Small intestine (tissue), 7 donors: ENCODE results near the gene RNF215. TPM values are rescaled to one million over a fixed set of nuclear protein-coding genes. Genes with fewer than 3 reads are reported as not detected.
"Not testable (repeated sequence)": the region's sequence is repeated elsewhere in the genome, so short reads cannot be mapped to it uniquely, and the experiment has no call there.

ENCODE experiments used
- DNase-seq, 2 donors: peaks; one replicate each; pipeline versions ENCODE4 v3.0.0 to v3.0.0-alpha.2; 2013
- FAIRE-seq: peaks from 2 replicates; lab custom pipeline; 2012; peaks lifted over from hg19 to GRCh38; lab: Jason Lieb, UNC
- H3K27ac ChIP-seq, 3 donors: one replicate each; pipeline ENCODE4 v1.5.1; 2013; ENCODE audit warnings: low read length in 2 of 3, mild to moderate bottlenecking in 2 of 3, control low read depth in 1 of 3, inconsistent platforms in 1 of 3, low read depth in 1 of 3, moderate library complexity in 1 of 3
- H3K27me3 ChIP-seq, 3 donors: one replicate each; pipeline ENCODE4 v1.6.1; 2013; ENCODE audit warnings: low read length in 3 of 3, inconsistent platforms in 1 of 3; ENCODE audit not compliant: control insufficient read depth in 3 of 3, insufficient read depth in 3 of 3
- H3K36me3 ChIP-seq, 3 donors: one replicate each; pipeline ENCODE4 v1.6.1; 2013; ENCODE audit warnings: low read length in 3 of 3, inconsistent platforms in 1 of 3, low read depth in 1 of 3, mild to moderate bottlenecking in 1 of 3, moderate library complexity in 1 of 3; ENCODE audit not compliant: control insufficient read depth in 3 of 3, insufficient read depth in 2 of 3
- H3K4me1 ChIP-seq, 3 donors: one replicate each; pipeline ENCODE4 v1.6.1; 2013; ENCODE audit warnings: low read length in 2 of 3, inconsistent platforms in 1 of 3, low read depth in 1 of 3, mild to moderate bottlenecking in 1 of 3, moderate library complexity in 1 of 3; ENCODE audit not compliant: control insufficient read depth in 3 of 3, insufficient read depth in 2 of 3
- H3K4me3 ChIP-seq, 3 donors: one replicate each; pipeline ENCODE4 v1.5.1; 2013; ENCODE audit warnings: low read length in 3 of 3, control low read depth in 1 of 3, inconsistent platforms in 1 of 3, low read depth in 1 of 3, mild to moderate bottlenecking in 1 of 3, moderate library complexity in 1 of 3
- H3K9me3 ChIP-seq, 2 donors: one replicate each; pipeline ENCODE4 v1.6.1; 2013; ENCODE audit warnings: low read depth in 1 of 2, low read length in 1 of 2; ENCODE audit not compliant: control insufficient read depth in 2 of 2, insufficient read depth in 1 of 2
- WGBS, 3 donors: extraction: QIAGEN DNeasy Blood & Tissue Kit; methylation state at CpG; one replicate each; pipeline ENCODE4 v1.1.7; 2013; 5-methylcytosine and 5-hydroxymethylcytosine counted together
- polyA plus RNA-seq, 4 donors: library from polyadenylated mRNA; stranded (reverse) in 3 of 4; unstranded in 1 of 4; fragments of 200-250 nt in 3 of 4; fragments of 120-200 nt in 1 of 4; gene quantifications; one replicate each; pipeline versions ENCODE4 v1.2.1 to v1.2.3, GENCODE V29; 2013
- donor health status: healthy with polysubstance abuse.
- donor health status: control.
- donor health status: control.
- donor health status: Bipolar disorder and iron deficiency.
- donor health status: healthy.

The RNF215 gene
- polyA plus RNA-seq, 4 donors: 3.8 to 12.1 (median 10.3) TPM

DNA sequence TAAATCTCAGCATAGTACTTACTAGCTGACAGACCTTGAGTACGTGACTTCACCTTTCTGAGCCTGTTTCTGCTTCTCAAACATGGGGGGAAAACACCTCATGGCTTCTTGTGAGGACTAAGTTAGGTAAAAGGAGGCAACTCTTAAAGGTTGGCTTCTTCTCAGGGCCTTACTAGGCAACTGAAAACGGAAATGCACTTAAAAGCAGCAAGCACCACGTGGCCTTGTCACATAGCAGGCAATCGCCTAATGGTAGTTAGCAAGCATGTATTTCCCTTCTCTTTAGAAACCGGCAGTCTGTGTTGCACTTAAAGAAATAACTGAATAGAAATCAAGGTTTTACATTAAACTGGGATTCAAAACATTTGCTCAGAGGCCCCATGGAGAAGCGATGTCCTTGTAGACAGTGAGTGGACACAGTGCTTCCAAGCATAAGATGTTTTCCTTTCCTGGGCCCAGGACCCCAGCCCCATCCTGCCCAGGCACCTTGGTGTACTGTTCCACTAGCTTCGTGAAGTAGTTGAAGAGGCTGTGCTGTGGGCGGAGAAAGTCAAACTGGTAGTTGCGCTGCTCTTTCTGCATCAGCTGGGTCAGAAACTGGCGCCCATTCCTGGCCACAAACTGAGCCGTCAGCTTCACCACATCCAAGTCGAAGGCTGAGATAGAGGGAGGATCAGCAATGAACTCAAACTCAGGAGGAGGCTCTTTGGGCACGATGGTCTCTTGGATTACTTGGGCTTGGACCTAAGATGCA lies 42.6 kb downstream of the RNF215 start:
- Histone ChIP-seq H3K27me3 (no peaks in the 10 kb centered on the region), H3K27ac (no peak overlapping the region), H3K36me3 (peaks cover 45 to 83% (median 60%) of the 10 kb centered on the region in 3 donors), H3K4me3 (no peak overlapping the region), H3K4me1 (peaks cover 0 to 2% (median 0%) of the 10 kb centered on the region in 3 donors), H3K9me3 (no peaks in the 10 kb centered on the region)
- WGBS, 3 donors: 89 to 91% (median 91%) methylated on average over 13 of the region's 13 CpGs
- FAIRE-seq (no peak), DNase-seq (no peak)

DNA sequence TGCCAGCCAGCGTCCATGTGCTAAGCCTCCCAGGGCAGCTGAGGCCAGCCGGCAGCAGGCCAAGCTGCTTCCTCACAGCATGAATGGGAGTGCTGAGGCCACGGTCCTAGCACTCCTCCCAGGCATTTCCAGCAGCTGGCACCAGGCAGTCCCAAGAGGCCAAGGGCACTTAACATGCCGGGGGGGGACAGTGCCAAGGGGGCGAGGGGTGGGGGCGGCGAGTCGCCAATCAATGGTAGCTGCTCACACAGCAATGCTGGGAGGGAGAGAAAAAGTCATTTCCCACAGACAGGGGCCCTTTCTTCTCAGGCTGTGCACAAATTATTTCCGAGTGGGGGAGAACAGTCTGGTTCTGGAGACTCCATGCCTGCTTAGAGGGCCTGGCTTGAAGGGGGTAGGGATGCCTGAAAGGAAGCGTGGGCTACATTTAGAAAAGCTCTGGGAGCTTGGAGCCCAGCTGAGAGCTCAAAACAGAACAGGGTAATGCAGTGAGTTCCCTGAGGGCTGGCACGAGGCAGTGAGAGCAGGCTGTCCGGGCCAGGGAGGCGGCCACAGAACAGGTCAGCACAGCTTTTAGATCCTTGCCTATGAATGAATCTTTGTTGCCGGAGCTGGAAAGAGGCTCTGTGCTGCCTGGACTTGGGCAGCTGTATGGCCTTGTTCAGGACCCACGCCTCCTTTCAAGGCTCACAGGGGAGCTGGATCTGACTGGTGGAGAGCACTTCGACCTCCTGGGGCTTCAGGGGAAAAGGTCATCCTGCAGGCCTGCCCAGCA lies 46.1 kb downstream of the RNF215 start:
- Histone ChIP-seq H3K27me3 (no peaks in the 10 kb centered on the region), H3K27ac (no peak overlapping the region), H3K4me3 (no peak overlapping the region), H3K9me3 (no peaks in the 10 kb centered on the region), H3K36me3 (peaks cover 60 to 93% (median 70%) of the 10 kb centered on the region in 3 donors), H3K4me1 (peaks cover 0 to 2% (median 0%) of the 10 kb centered on the region in 3 donors)
- 82 to 93% (median 88%) methylated on average over 14 to 16 of the region's 16 CpGs for WGBS, 3 donors
- DNase-seq (no peak), FAIRE-seq (no peak)

DNA sequence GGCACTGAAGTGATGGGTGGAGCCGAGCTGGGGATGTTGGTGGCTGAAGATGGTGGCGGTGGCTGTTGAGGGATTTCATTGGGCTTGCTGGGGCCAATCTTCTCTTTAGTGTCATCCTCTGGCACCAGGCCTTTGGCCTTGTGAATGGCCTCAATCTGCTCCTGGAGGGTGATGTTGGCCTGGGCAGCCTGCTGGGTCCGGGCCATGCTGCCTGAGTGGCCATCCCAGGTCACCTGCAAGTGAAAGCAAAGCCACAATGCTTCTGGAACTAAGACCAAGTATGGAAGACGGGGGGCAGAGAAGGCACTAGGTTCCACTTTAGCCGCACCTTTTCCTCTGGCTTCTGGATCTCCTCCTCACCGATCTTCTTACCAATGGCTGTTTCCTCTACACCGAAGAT lies 48.4 kb downstream of the RNF215 start:
- peaks cover 0 to 2% (median 0%) of the 10 kb centered on the region in 3 donors for H3K4me1 ChIP-seq
- no peak overlapping the region for H3K4me3 ChIP-seq
- WGBS, 3 donors: 94 to 97% (median 97%) methylated on average over 7 of the region's 7 CpGs
- no peaks in the 10 kb centered on the region for H3K9me3 ChIP-seq
- no peaks in the 10 kb centered on the region for H3K27me3 ChIP-seq
- H3K27ac ChIP-seq: no peak overlapping the region
- peaks cover 61 to 95% (median 69%) of the 10 kb centered on the region in 3 donors for H3K36me3 ChIP-seq
- FAIRE-seq: no peak
- no peak for DNase-seq

DNA sequence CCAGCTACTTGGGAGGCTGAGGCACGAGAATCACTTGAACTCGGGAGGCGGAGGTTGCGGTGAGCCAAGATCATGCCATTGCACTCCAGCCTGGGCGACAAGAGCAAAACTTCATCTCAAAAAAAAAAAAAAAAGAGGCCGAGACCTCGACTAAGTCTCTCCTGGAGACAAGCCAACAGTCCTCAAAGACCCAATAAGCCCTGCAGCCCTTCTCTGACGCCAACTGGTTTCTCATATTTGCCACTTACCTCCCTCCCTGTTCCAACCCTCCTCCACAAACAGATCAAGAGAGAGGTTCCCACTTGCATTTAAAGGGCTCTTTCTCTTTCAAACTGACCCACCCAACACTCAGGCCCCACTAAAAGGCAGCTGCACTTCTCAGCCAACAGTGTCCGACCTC lies 48.9 kb downstream of the RNF215 start:
- 87 to 90% (median 90%) methylated on average over 8 to 9 of the region's 9 CpGs for WGBS, 3 donors
- H3K36me3 ChIP-seq: peaks cover 63 to 96% (median 69%) of the 10 kb centered on the region in 3 donors
- not testable (repeated sequence) for H3K4me3 ChIP-seq, FAIRE-seq, H3K4me1 ChIP-seq, DNase-seq, H3K27ac ChIP-seq, H3K9me3 ChIP-seq, H3K27me3 ChIP-seq

DNA sequence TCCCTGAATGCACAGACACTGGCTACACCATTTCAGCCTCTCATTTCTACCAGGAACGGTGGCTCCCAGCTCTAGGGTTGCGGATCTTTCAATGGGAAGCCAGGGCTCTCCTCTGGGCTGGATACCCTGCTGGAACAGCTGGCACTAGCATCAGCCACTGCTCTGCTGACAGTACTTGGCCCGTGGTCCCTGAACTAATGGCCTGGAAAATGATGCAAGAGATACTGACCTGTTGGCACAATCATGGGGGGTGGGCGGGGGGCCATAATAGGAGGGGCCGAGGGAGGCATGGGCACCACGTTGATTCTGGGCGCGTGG lies 49.8 kb downstream of the RNF215 start:
- Histone ChIP-seq H3K27ac (no peak overlapping the region), H3K4me1 (peaks cover 0 to 2% (median 0%) of the 10 kb centered on the region in 3 donors), H3K36me3 (peaks cover 65 to 97% (median 67%) of the 10 kb centered on the region in 3 donors), H3K9me3 (no peaks in the 10 kb centered on the region), H3K4me3 (no peak overlapping the region), H3K27me3 (no peaks in the 10 kb centered on the region)
- 93 to 96% (median 95%) methylated on average over 8 of the region's 8 CpGs for WGBS, 3 donors
- FAIRE-seq (no peak), DNase-seq (no peak)

DNA sequence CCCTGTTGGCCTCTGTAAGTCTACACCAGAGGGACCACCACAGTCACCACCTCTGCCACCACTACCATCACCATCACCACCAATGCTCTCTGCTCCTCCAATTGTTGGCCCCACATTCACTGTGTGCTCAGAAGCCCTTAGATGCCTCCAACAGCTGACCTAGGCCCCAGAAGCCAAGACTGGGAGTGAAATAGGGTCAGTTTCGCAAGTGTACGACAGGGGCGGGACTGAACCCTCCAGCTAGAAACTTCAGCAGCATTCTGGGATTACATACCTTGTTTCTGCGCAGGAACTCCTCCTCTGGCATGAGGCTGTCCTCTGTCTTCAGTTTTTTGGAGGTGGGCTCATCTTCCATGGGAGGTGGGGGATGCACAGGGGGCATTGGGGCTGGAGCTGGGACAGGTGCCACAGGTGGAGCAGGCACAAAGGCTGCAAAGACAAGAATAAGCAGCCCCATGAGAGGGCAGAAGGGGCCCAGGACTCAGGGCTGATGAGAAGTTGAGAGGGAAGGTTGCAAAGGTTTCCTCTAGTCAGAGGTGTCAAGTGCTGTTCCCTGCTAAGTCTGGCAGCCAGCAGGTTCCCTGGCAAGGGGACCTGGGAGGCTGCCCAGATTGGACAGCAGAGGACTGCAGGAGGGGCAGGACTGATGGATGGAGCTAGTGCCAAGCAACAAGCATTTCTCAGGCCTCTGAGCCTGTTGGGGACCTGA lies 50.3 kb downstream of the RNF215 start:
- DNase-seq (no peak), FAIRE-seq (no peak)
- H3K4me1 ChIP-seq: no peaks in the 10 kb centered on the region
- H3K9me3 ChIP-seq: no peaks in the 10 kb centered on the region
- H3K27me3 ChIP-seq: no peaks in the 10 kb centered on the region
- no peak overlapping the region for H3K27ac ChIP-seq
- no peak overlapping the region for H3K4me3 ChIP-seq
- H3K36me3 ChIP-seq: peaks cover 63 to 94% (median 65%) of the 10 kb centered on the region in 3 donors
- 95 to 100% (median 96%) methylated on average over 4 of the region's 4 CpGs for WGBS, 3 donors

DNA sequence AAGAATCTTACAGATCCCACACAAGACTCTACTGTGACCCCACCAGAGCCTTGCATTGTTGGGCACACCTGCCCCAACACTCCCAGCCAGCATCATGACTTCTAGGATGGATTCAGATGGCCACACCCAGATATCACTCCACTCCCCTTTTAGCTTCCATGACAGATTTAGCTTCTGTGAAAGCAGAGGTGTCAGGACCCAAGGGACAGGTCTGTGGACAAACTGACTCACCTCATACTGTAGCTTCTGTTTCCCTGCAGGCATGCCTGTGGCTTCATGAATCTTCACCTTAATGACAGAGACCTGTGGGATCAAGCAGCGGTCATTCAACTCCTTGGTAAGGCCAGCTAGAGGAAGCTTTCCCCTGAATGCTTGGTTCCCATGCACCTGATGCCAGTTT lies 52.0 kb downstream of the RNF215 start:
- peaks cover 51 to 88% (median 55%) of the 10 kb centered on the region in 3 donors for H3K36me3 ChIP-seq
- no peak for FAIRE-seq

DNA sequence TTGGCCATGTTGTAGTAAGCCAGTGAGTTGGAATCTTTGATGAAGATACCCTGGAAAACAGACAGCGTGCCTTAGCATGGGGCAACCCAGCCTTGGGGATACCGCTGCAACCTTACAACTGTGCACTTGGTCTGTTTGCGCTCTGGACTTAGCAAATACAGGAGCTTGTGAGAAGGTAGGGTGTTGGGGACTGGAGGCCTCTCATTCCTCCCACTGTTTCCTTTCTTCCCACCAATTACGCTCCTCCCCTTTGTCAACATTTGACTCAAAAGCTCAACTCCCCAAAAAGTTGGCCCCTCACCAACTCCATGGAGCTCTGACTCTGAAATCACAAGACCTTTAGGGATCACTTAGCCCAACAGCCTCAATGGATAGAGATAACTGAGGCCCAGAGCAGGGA lies 52.6 kb downstream of the RNF215 start:
- Histone ChIP-seq H3K9me3 (no peaks in the 10 kb centered on the region), H3K4me3 (no peak overlapping the region), H3K27ac (no peak overlapping the region), H3K4me1 (no peaks in the 10 kb centered on the region), H3K36me3 (peaks cover 45 to 84% (median 53%) of the 10 kb centered on the region in 3 donors), H3K27me3 (no peaks in the 10 kb centered on the region)
- DNase-seq (no peak), FAIRE-seq (no peak)
- WGBS, 3 donors: 95 to 98% (median 98%) methylated on average over 4 of the region's 4 CpGs

More for the DNA sequence above, 52.0 kb downstream of the RNF215 start:
- H3K27me3 ChIP-seq: no peaks in the 10 kb centered on the region
- H3K9me3 ChIP-seq: no peaks in the 10 kb centered on the region
- DNase-seq: no peak
- WGBS, 3 donors: 95 to 100% (median 100%) methylated on average over 1 of the region's 1 CpG
- no peak overlapping the region for H3K27ac ChIP-seq
- no peak overlapping the region for H3K4me3 ChIP-seq
- H3K4me1 ChIP-seq: no peaks in the 10 kb centered on the region
